NCI-H187 (cell line): Measurements from ENCODE around the gene SPRYD3.

ENCODE experiments used
- DNase-seq, 2 experiments: peaks; one replicate each; lab custom pipeline; 2025; lab: John Stamatoyannopoulos, UW

SPRYD3 gene

DNA sequence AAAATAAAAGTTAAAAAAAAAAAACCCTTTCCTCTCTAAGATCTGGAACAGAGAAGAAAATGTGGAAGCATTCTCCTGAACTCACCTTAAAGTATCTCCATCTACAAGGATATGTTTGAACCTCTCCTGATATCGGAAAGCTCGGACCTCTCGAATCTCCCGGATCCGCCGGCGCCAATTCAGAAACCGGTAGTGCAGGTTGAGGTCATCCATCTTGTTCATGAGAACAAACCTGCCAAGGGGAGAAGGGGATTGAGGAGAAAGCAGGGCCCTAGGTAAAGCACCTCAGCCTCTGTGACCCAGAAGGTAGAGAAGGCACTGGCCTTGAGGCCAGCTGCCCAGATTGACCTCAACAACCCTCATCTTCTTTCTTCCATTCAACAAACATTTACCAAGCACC is 2.2 kb downstream of the SPRYD3 start:
- DNase-seq = no peak

DNA sequence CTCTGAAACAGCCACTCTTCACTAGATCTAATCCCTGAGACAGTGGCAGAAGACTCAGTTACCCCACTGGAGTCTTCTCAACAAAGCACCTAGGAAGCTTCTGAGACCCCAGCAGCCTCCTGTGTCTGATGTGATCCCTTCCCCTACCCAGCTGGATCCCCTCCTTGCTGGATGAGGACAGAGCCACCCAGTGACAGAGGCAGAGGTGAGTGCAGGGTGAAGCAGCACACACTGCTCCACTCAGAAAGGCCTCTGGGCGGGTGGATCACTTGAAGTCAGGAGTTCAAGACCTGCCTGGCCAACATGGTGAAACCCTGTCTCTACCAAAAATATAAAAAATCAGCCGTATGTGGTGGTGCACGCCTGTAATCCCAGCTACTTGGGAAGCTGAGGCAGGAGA is 2.7 kb downstream of the SPRYD3 start:
- DNase-seq = no peak

- no peak for DNase-seq
These were observed 4.2 kb downstream of the SPRYD3 start for GRCh38 chr12:53074999-53075370.

DNA sequence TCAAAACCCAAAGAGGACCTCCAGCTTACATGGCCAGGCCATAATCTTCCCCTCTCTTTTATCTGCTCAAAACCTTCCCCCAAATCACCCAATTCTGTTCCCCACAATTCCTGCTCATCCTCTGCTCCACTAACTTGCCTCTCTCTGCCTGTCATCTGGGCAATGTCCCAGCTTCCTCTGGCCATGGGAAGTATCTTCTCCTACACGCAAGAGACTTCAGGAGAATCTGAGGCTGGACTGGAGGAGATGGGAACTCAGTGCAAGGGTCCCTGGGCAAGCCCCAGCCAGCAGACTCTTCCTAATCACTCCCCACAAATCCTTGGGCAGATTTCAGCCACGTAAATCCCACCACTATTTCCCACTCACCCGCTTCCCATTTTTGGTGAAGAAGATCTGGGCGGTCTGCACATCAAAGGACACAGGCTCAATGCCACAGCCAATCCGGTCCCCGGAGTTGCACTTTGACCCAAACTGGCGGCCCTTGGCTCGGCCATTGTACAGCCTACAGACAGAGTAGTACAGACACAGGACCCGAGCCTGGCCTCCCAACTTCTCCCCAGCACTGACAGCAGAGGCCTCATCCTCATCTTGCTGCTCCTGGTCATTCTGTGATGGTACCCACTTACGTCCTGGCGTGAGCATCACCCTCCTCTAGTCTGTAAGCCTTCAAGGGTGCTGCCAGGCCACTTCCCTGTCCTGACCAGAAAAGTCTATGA is 4.7 kb downstream of the SPRYD3 start:
- DNase-seq = no peak

DNA sequence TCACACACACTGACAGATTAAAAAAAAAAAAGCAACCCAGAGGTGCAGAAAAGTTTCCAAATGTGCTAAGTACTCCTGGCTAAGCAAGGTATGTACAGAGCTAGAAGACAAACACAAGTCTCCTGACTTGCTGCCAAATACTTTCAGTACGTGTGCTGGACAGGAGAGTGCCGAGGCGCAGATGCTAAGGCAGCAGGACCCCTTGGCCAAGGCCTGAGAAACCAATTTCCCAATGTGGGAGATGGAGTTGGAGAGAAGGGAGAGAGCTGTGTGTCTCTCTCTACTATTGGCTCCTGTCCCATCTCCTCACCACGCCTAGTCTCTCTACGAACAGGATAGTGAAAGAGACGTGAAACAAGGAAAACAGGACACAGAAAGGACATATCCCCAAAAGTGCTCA is 5.3 kb downstream of the SPRYD3 start:
- DNase-seq = no peak

DNA sequence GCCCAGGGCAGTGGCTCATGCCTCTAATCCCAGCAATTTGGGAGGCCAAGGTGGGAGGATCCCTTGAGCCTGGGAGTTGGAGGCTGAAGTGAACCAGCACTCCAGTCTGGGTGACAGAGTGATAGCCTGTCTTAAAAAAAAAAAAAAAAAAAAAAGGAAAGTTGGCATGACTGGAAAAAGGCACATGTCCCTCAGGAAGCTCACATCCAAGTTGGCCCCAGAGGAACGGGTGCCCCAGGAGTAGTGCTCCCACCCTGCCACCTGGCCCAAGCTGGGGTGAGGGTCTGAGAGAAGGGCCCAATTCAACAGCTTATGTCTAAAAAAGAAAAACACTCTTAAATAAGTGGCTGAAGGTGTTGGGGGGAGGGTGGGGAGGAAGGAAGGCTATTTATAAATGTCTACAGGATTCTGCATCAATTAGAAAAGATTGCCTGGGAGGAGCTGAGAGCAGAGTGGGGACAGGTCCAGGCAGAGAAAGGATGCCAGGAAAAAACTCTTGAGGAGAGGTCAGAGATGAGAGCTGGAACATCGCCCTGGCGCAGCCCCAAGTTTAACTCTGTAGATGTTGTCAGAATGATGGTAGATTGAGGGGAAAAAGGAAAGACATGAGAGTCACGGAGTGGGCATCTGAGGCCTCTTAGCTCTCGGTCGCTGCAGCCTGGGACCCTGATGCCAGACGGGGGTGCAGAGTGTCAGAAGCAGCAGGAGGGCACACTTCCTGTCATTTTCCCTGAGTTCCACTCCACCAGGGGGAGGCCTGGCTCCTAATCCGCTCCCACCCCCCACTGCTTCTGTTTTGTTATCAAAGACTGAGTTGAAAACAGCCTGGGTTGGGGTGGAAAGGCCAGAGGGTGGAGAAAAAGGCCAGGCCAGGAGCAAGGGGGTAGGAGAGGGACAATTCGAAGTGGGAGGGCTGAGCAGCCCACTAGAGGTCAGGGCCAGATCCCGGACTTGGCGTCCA is 7.3 kb downstream of the SPRYD3 start:
- DNase-seq = no peak

- no peak for DNase-seq
These were observed 8.2 kb downstream of the SPRYD3 start for GRCh38 chr12:53070877-53071492.

GRCh38 chr12:53069621-53070410 is 9.4 kb downstream of the SPRYD3 start:
- no peak for DNase-seq

DNA sequence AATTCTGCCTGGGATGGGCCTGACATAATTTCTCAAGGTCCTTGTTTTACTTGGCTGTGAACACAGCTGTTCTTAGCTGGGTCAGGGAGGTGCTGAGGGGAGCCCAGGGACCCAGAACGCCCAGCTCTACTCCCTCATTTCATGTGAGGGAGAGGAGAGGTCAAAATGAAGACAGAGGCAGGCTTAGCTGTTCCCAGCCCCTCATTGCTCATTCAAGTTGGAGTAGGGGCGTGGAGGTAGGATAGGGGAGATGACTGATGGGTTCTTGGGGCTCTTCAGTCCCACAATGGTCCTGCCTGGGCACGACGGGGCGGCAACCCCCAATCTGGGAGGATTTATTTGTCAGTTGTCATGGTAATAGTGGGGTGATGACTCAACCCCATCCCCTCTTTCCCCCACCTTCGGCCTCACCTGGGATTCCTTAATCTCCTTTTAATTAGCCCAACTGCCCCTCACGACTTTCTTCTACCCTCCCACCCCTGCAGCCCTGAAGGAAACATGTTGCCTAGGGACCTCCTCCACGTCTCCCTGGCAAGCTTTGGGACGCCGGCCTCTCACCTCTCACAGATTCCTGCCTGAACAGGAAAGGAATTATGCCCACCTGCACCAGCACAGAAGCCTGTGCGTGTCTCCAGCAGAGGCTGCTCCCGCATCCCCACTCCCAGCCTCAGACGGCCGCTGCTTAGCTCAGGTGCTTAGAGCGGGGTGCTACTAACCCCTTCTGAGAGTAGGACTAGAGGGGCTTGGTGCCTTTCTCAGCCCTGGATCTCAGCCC is 10.2 kb downstream of the SPRYD3 start:
- DNase-seq = no peak

DNA sequence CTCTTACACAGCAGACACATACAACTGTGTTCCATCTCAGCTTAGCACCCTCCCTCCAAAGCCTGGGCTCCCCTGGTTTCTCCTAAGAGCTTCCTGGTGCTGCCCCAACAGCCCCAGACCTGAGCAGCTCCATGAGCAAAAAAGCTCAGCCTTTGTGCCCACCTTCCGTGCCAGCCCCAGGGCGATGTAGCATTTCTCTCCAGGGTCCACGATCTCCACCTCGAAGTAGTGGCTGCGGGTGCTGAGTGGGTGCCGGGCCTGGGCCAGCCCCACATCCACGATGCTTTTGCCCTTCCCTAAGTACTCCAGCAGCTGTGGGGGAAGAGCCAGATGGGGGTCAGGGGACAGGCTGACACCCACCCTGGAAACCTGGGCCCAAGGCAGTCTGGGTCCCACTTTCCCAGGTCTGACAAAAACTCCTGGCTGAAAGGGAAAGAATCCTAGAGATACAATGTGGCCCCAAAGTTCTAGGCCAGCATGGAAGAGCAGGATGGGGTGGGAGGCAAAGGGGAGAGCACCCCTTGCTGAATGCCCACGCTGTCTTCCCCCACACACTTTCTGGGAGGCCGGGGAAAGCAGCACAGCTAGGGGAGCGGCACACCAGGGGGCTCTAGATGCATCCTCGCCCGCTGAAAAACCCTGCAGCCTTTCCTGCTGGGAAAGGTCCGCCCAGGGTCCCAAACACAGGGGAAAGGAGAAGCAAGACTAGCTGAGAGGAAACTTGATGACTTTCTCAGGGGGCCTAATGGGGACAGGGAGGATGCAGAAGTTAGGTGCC is 11.0 kb downstream of the SPRYD3 start:
- DNase-seq = no peak

- DNase-seq = no peak
These were observed 11.9 kb downstream of the SPRYD3 start for GRCh38 chr12:53067074-53067992.

DNA sequence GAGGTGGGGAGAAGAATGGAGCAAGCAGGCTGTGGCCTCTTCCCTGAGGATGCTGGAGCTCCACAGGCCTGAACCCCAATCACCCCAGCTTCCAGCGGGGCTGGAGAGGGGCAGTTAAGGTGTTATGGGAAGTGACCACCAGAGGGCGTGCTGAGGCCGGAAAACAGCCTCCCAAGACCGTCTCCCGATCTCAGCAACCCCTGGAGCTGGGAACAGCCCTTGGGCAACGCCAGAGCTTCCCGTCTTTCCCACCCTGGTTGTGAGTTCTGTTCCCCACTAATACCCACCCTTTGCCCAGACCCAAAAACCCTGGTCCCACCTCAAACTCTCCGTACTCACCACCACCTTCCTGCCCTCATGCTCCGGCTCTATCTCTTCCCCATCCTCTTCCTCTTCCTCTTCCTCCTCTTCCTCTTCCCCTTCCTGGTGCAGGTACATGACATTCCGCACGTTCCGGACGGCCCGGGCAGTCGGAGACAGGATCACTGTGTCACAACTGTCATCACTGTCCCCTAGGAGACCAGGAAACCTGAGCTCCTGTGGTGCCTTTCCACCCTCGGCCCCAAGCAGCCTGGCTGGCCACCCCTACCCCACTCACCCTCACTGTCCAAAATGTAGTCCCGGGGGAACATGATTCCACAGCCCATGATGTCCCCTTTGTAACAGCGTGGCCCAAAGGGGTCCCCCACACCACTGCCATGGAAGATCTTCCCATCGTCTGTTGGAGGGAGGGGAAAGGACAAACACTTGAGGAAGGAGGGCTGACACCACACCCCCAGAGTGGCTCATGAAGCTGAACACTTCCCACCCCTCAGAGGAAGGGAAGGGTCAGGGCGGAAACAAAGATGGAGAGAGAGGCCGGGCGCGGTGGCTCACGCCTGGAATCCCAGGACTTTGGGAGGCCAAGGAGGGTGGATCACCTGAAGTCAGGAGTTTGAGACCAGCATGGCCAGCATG is 12.9 kb downstream of the SPRYD3 start:
- DNase-seq = peak; percentile 38 to 66

DNA sequence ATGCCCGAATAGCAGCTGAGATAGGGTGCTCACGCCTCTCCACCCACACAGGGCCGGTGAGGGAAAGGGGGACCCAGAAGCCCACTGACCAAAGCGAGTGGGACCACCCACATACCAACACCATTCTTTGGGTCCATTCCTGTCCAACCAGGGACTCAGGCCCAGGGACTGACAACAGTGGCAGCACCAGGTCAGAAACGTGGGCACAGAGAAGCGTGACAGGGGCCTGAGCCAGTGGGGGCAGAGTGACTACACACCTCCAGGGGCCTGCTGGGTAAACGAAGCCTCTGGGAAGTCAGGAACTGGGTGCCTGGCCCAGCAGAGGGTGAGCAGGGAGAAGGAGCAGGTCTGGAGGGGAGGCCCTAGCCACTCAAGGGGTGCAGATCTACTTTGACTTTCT is 13.7 kb downstream of the SPRYD3 start:
- DNase-seq = no peak

GRCh38 chr12:53064613-53065436 is 14.4 kb downstream of the SPRYD3 start:
- DNase-seq = no peak

DNA sequence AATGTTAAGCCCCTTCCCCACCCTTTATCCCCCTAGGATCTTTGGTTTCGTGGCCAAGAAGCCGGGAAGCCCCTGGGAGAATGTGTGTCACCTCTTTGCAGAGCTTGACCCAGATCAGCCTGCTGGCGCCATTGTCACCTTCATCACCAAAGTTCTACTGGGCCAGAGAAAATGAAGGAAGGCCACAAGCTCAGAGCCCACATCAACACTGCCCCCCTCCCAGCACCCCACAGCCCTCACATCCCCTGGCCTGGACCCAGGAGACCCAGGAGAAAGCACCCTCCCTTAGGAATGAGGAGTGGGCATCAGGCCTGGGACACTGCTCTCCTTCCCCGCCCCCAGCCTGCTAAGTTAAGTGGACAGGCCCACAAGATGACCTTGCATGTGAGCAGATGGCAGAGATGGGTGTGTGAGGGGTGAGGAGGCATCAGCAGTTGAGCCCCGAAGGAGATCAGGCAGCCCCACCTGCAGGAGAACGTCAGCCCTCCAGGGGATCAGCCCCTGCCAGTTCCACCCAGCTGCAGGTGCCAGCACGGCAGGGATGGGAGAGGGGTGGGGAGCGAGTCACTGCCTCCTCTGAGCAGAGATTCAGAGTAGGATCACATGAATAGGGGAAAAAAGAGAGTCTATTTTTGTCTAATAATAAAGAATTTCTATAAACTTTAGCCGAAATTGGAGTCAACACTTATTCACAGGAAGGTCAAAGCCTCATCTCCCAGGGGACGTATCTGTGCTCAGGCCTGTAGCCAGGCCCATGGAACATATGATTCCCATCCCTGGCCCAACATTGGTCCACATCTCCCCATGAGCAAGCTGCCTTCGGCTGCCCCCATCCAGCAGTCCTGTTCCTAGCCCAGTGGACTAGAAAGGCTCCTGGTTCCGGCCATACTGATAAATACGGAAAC is 15.2 kb downstream of the SPRYD3 start:
- DNase-seq = no peak
